Liver (tissue), 9 donors: ENCODE measurements around the gene SLC12A8. TPM values are rescaled to one million over a fixed set of nuclear protein-coding genes. Genes with fewer than 3 reads are reported as not detected.

Experiments used
- DNase-seq: peaks from one replicate; pipeline ENCODE4 v3.0.0-alpha.2; 2017; ENCODE audit warnings: low spot score
- H3K27ac ChIP-seq, 2 donors: one replicate each; pipeline ENCODE4 v1.7.0; 2013; ENCODE audit warnings: inconsistent platforms in 2 of 2, low read length in 2 of 2, control low read depth in 1 of 2, low read depth in 1 of 2, mild to moderate bottlenecking in 1 of 2
- H3K27me3 ChIP-seq, 4 donors: one replicate each; pipeline versions ENCODE4 v1.6.1 to v1.7.0; 2013; ENCODE audit warnings: low read length in 3 of 4, inconsistent platforms in 1 of 4, mild to moderate bottlenecking in 1 of 4, moderate library complexity in 1 of 4; ENCODE audit not compliant: control insufficient read depth in 4 of 4, insufficient read depth in 4 of 4
- H3K36me3 ChIP-seq, 4 donors: one replicate each; pipeline versions ENCODE4 v1.6.1 to v1.7.0; 2013; ENCODE audit warnings: low read length in 3 of 4, mild to moderate bottlenecking in 3 of 4, low read depth in 1 of 4, moderate library complexity in 1 of 4; ENCODE audit not compliant: control insufficient read depth in 4 of 4, insufficient read depth in 3 of 4
- H3K4me1 ChIP-seq, 4 donors: one replicate each; pipeline versions ENCODE4 v1.6.1 to v1.7.0; 2013; ENCODE audit warnings: low read length in 3 of 4, mild to moderate bottlenecking in 3 of 4, moderate library complexity in 1 of 4; ENCODE audit not compliant: control insufficient read depth in 4 of 4, insufficient read depth in 4 of 4
- H3K4me3 ChIP-seq, 3 donors: one replicate each; pipeline versions ENCODE4 v1.6.1 to v1.7.0; 2013; ENCODE audit warnings: low read length in 3 of 3, control low read depth in 1 of 3, low read depth in 1 of 3, mild to moderate bottlenecking in 1 of 3
- H3K9ac ChIP-seq, 2 donors: one replicate each; pipeline ENCODE4 v1.7.0; 2013; ENCODE audit warnings: low read length in 2 of 2, mild to moderate bottlenecking in 2 of 2, moderate library complexity in 2 of 2, control low read depth in 1 of 2, low read depth in 1 of 2
- H3K9me3 ChIP-seq, 4 donors: one replicate each; pipeline versions ENCODE4 v1.6.1 to v1.7.0; 2013; ENCODE audit warnings: low read length in 3 of 4; ENCODE audit not compliant: control insufficient read depth in 4 of 4
- ATF3 ChIP-seq: IDR thresholded peaks from 2 replicates; pipeline ENCODE4 v1.6.1; 2016; ENCODE audit warnings: antibody characterized with exemption
- CTCF ChIP-seq: fragments of 150-350 bp; IDR thresholded peaks from 2 replicates; pipeline ENCODE4 v1.5.1; 2017; ENCODE audit warnings: improper control_type of control experiment, low read depth, low read length; ENCODE audit not compliant: missing input control
- EGR1 ChIP-seq, 2 donors: IDR thresholded peaks; 2 replicates each; pipeline ENCODE4 v1.6.1; 2016 to 2018; ENCODE audit warnings: antibody characterized with exemption in 2 of 2, low read depth in 2 of 2
- FOXA1 ChIP-seq: IDR thresholded peaks from 2 replicates; pipeline ENCODE4 v1.6.1; 2016; ENCODE audit warnings: antibody characterized with exemption
- FOXA2 ChIP-seq: IDR thresholded peaks from 2 replicates; pipeline ENCODE4 v1.6.1; 2016; ENCODE audit warnings: antibody characterized with exemption
- GABPA ChIP-seq, 2 donors: IDR thresholded peaks in 1 of 2; conservative IDR thresholded peaks in 1 of 2; 2 replicates each; pipeline ENCODE4 v1.6.1; 2016; ENCODE audit warnings: antibody characterized with exemption in 2 of 2, mild to moderate bottlenecking in 1 of 2, moderate library complexity in 1 of 2
- HNF4A ChIP-seq, 2 donors: conservative IDR thresholded peaks; 2 replicates each; pipeline ENCODE4 v1.6.1; 2016; ENCODE audit warnings: antibody characterized with exemption in 2 of 2, mild to moderate bottlenecking in 2 of 2
- HNF4G ChIP-seq: IDR thresholded peaks from 2 replicates; pipeline ENCODE4 v1.6.1; 2016; ENCODE audit warnings: antibody characterized with exemption
- JUND ChIP-seq, 2 donors: IDR thresholded peaks; 2 replicates each; pipeline ENCODE4 v1.6.1; 2016; ENCODE audit warnings: antibody characterized with exemption in 2 of 2
- MAX ChIP-seq: IDR thresholded peaks from 2 replicates; pipeline ENCODE4 v1.6.1; 2016; ENCODE audit warnings: antibody characterized with exemption
- NR2F2 ChIP-seq: IDR thresholded peaks from 2 replicates; pipeline ENCODE4 v1.6.1; 2016; ENCODE audit warnings: antibody characterized with exemption
- RAD21 ChIP-seq, 2 donors: IDR thresholded peaks; 2 replicates each; pipeline ENCODE4 v1.6.1; 2016; ENCODE audit warnings: antibody characterized with exemption in 2 of 2, mild to moderate bottlenecking in 2 of 2
- REST ChIP-seq: IDR thresholded peaks from 2 replicates; pipeline ENCODE4 v1.6.1; 2016; ENCODE audit warnings: antibody characterized with exemption, mild to moderate bottlenecking
- RXRA ChIP-seq, 2 donors: IDR thresholded peaks; 2 replicates each; pipeline ENCODE4 v1.6.1; 2017 to 2018; ENCODE audit warnings: antibody characterized with exemption in 2 of 2, mild to moderate bottlenecking in 1 of 2
- SP1 ChIP-seq: IDR thresholded peaks from 2 replicates; pipeline ENCODE4 v1.6.1; 2018; ENCODE audit warnings: antibody characterized with exemption, mild to moderate bottlenecking
- TAF1 ChIP-seq: conservative IDR thresholded peaks from 2 replicates; pipeline ENCODE4 v1.6.1; 2016; ENCODE audit warnings: antibody characterized with exemption, mild to moderate bottlenecking
- YY1 ChIP-seq: IDR thresholded peaks from 2 replicates; pipeline ENCODE4 v1.6.1; 2016; ENCODE audit warnings: antibody characterized with exemption, mild to moderate bottlenecking
- ZBTB33 ChIP-seq: IDR thresholded peaks from 2 replicates; pipeline ENCODE4 v1.6.1; 2016; ENCODE audit warnings: antibody characterized with exemption
- WGBS: extraction: QIAGEN DNeasy Blood & Tissue Kit; methylation state at CpG from one replicate; pipeline ENCODE4 v1.1.7; 2013; 5-methylcytosine and 5-hydroxymethylcytosine counted together
- polyA plus RNA-seq, 2 donors: library from polyadenylated mRNA; stranded (reverse) in 1 of 2; unstranded in 1 of 2; fragments of 200-250 nt in 1 of 2; fragments of >200 nt in 1 of 2; fragmentation: Nextera tagmentation in 1 of 2; extraction: Ambion mirVana in 1 of 2; gene quantifications; one replicate each; pipeline versions ENCODE4 v1.2.1 to v1.2.3, GENCODE V29; 2013 to 2015
- total RNA-seq, 2 donors: library from RNA; depleted of rRNA; stranded (reverse); fragments of >200 nt; gene quantifications; one replicate each; pipeline ENCODE4 v1.2.3, GENCODE V29; 2014
- donor health status: healthy.
- donor health status: healthy.
- donor health status: healthy.
- donor health status: healthy.
- donor health status: healthy.

The SLC12A8 gene
- total and polyA plus RNA-seq, 4 donors = 2.7 to 20.3 (median 5.5) TPM

- H3K4me1 ChIP-seq = peaks cover 2 to 9% (median 4%) of the 10 kb centered on the region in 4 donors
- H3K27me3 ChIP-seq = no peaks in the 10 kb centered on the region
- DNase-seq = no peak
- 98% methylated on average over 1 of the region's 1 CpG for WGBS
- no peak for TF ChIP-seq SP1
- H3K36me3 ChIP-seq = no peaks in the 10 kb centered on the region
- no peak overlapping the region for H3K27ac ChIP-seq
- no peak overlapping the region for H3K4me3 ChIP-seq
- no peak overlapping the region for H3K9ac ChIP-seq
- H3K9me3 ChIP-seq = no peaks in the 10 kb centered on the region
Observed at GRCh38 chr3:125207949-125208568, 4.5 kb downstream of the SLC12A8 start.

GRCh38 chr3:125207507-125207906, 5.0 kb downstream of the SLC12A8 start:
- no peak for DNase-seq
- Histone ChIP-seq H3K27me3 (no peaks in the 10 kb centered on the region), H3K4me1 (peaks cover 0 to 4% (median 2%) of the 10 kb centered on the region in 4 donors), H3K27ac (no peak overlapping the region), H3K4me3 (no peak overlapping the region), H3K9ac (no peak overlapping the region), H3K36me3 (no peaks in the 10 kb centered on the region), H3K9me3 (no peaks in the 10 kb centered on the region)
- WGBS = 68% methylated on average over 7 of the region's 7 CpGs
- TF ChIP-seq ZBTB33 = no peak
- no peak for TF ChIP-seq TAF1
- peak in 1 of 2 donors; percentile 28 for TF ChIP-seq RXRA (IDR thresholded peaks at IDR 0.05)
- TF ChIP-seq JUND (IDR thresholded peaks at IDR 0.05) = peak in 1 of 2 donors; percentile 29
- peak in 1 of 2 donors; percentile 84 for TF ChIP-seq HNF4A (conservative IDR thresholded peaks at IDR 0.05)
- TF ChIP-seq HNF4G = peak; percentile 54
- peak; percentile 76 for TF ChIP-seq SP1
- peak in 1 of 2 donors; percentile 22 for TF ChIP-seq RAD21 (IDR thresholded peaks at IDR 0.05)

GRCh38 chr3:125206934-125207333, 5.6 kb downstream of the SLC12A8 start:
- Histone ChIP-seq H3K4me1 (peaks cover 0 to 3% (median 0%) of the 10 kb centered on the region in 4 donors), H3K9ac (no peak overlapping the region), H3K36me3 (no peaks in the 10 kb centered on the region), H3K27ac (no peak overlapping the region), H3K4me3 (no peak overlapping the region), H3K27me3 (no peaks in the 10 kb centered on the region), H3K9me3 (no peaks in the 10 kb centered on the region)
- WGBS = 80% methylated on average over 6 of the region's 6 CpGs
- DNase-seq = no peak
- TF ChIP-seq JUND (IDR thresholded peaks at IDR 0.05) (no peak), NR2F2 (no peak), ZBTB33 (no peak), SP1 (no peak), FOXA1 (no peak), CTCF (no peak), FOXA2 (no peak), REST (no peak), HNF4G (no peak), YY1 (no peak), GABPA (IDR thresholded peaks at IDR 0.05 in 1 of 2, conservative IDR thresholded peaks at IDR 0.05 in 1 of 2) (no peak), HNF4A (conservative IDR thresholded peaks at IDR 0.05) (no peak), RAD21 (IDR thresholded peaks at IDR 0.05) (no peak), MAX (no peak), EGR1 (IDR thresholded peaks at IDR 0.05; ENCODE audit: low read depth in 2 of 2) (no peak), RXRA (IDR thresholded peaks at IDR 0.05) (no peak), ATF3 (no peak), TAF1 (no peak)
